Nephron (organoid): ENCODE results near the gene SORCS2.

ENCODE experiments used
- H3K27ac Mint-ChIP-seq, 3 experiments: 2 replicates each; pipeline ENCODE4 v1.8.0; 2020; ENCODE audit warnings: mixed read lengths in 3 of 3, mild to moderate bottlenecking in 2 of 3, moderate library complexity in 1 of 3
- H3K27me3 Mint-ChIP-seq: 2 replicates; pipeline ENCODE4 v1.8.0; 2021; ENCODE audit warnings: low read depth, mild to moderate bottlenecking, moderate library complexity, mixed read lengths
- H3K36me3 Mint-ChIP-seq: 2 replicates; pipeline ENCODE4 v1.8.0; 2020; ENCODE audit warnings: low read depth, mixed read lengths
- H3K4me1 Mint-ChIP-seq: 2 replicates; pipeline ENCODE4 v1.8.0; 2020; ENCODE audit warnings: mixed read lengths
- H3K4me3 Mint-ChIP-seq, 3 experiments: 2 replicates each; pipeline ENCODE4 v1.8.0; 2020; ENCODE audit warnings: mild to moderate bottlenecking in 3 of 3, mixed read lengths in 3 of 3, moderate library complexity in 2 of 3
- H3K9me3 Mint-ChIP-seq: 2 replicates; pipeline ENCODE4 v1.8.0; 2020; ENCODE audit warnings: mixed read lengths
- CTCF ChIP-seq, 3 experiments: fragments of 200-600 bp; sonication (generic); IDR thresholded peaks; one replicate each; pipeline ENCODE4 v1.5.0; 2021; ENCODE audit warnings: antibody characterized with exemption in 3 of 3; ENCODE audit not compliant: unreplicated experiment in 3 of 3

SORCS2 gene

GRCh38 chr4:7530082-7530481 lies 337.7 kb downstream of the SORCS2 start:
- no peak overlapping the region for H3K4me3 Mint-ChIP-seq
- no peak for TF ChIP-seq CTCF (IDR thresholded peaks at IDR 0.05; ENCODE audit: unreplicated experiment in 3 of 3)
- peaks cover 34% of the 10 kb centered on the region for H3K4me1 Mint-ChIP-seq
- no peaks in the 10 kb centered on the region for H3K9me3 Mint-ChIP-seq
- H3K27ac Mint-ChIP-seq = no peak overlapping the region
- H3K36me3 Mint-ChIP-seq = no peaks in the 10 kb centered on the region
- H3K27me3 Mint-ChIP-seq = peaks cover 25% of the 10 kb centered on the region

- no peak overlapping the region for H3K4me3 Mint-ChIP-seq
- TF ChIP-seq CTCF (IDR thresholded peaks at IDR 0.05; ENCODE audit: unreplicated experiment in 3 of 3) = no peak
- H3K36me3 Mint-ChIP-seq = no peaks in the 10 kb centered on the region
- no peak overlapping the region for H3K27ac Mint-ChIP-seq
- peaks cover 23% of the 10 kb centered on the region for H3K27me3 Mint-ChIP-seq
- peaks cover 33% of the 10 kb centered on the region for H3K4me1 Mint-ChIP-seq
- no peaks in the 10 kb centered on the region for H3K9me3 Mint-ChIP-seq
Measured at GRCh38 chr4:7530932-7531639, 338.7 kb downstream of the SORCS2 start.

- Mint-ChIP-seq H3K4me3 (no peak overlapping the region), H3K27me3 (peaks cover 23% of the 10 kb centered on the region), H3K36me3 (no peaks in the 10 kb centered on the region), H3K27ac (peak overlapping the region in 1 of 3 experiments; percentile 35), H3K9me3 (no peaks in the 10 kb centered on the region), H3K4me1 (peaks cover 33% of the 10 kb centered on the region)
- TF ChIP-seq CTCF (IDR thresholded peaks at IDR 0.05; ENCODE audit: unreplicated experiment in 3 of 3) = no peak
Measured at GRCh38 chr4:7531640-7531994, 339.3 kb downstream of the SORCS2 start.

- peaks cover 33% of the 10 kb centered on the region for H3K4me1 Mint-ChIP-seq
- no peaks in the 10 kb centered on the region for H3K9me3 Mint-ChIP-seq
- H3K27ac Mint-ChIP-seq = peak overlapping the region in 1 of 3 experiments; percentile 35
- TF ChIP-seq CTCF (IDR thresholded peaks at IDR 0.05; ENCODE audit: unreplicated experiment in 3 of 3) = no peak
- no peak overlapping the region for H3K4me3 Mint-ChIP-seq
- H3K36me3 Mint-ChIP-seq = no peaks in the 10 kb centered on the region
- peaks cover 21% of the 10 kb centered on the region for H3K27me3 Mint-ChIP-seq
Measured at GRCh38 chr4:7532043-7532442, 339.7 kb downstream of the SORCS2 start.

GRCh38 chr4:7533267-7533666 lies 340.9 kb downstream of the SORCS2 start:
- no peak overlapping the region for H3K4me3 Mint-ChIP-seq
- TF ChIP-seq CTCF (IDR thresholded peaks at IDR 0.05; ENCODE audit: unreplicated experiment in 3 of 3) = no peak
- H3K36me3 Mint-ChIP-seq = no peaks in the 10 kb centered on the region
- H3K9me3 Mint-ChIP-seq = no peaks in the 10 kb centered on the region
- peaks cover 28% of the 10 kb centered on the region for H3K4me1 Mint-ChIP-seq
- H3K27me3 Mint-ChIP-seq = peaks cover 16% of the 10 kb centered on the region
- no peak overlapping the region for H3K27ac Mint-ChIP-seq

GRCh38 chr4:7535094-7535493 lies 342.8 kb downstream of the SORCS2 start:
- H3K27ac Mint-ChIP-seq = no peak overlapping the region
- no peak for TF ChIP-seq CTCF (IDR thresholded peaks at IDR 0.05; ENCODE audit: unreplicated experiment in 3 of 3)
- H3K9me3 Mint-ChIP-seq = no peaks in the 10 kb centered on the region
- H3K36me3 Mint-ChIP-seq = no peaks in the 10 kb centered on the region
- peaks cover 14% of the 10 kb centered on the region for H3K27me3 Mint-ChIP-seq
- no peak overlapping the region for H3K4me3 Mint-ChIP-seq
- peaks cover 15% of the 10 kb centered on the region for H3K4me1 Mint-ChIP-seq
